Hepatocyte (in vitro differentiated cells): Measurements from ENCODE around the gene SDF2. TPM values are rescaled to one million over a fixed set of nuclear protein-coding genes. Genes with fewer than 3 reads are reported as not detected.

ENCODE experiments used
- DNase-seq: peaks from one replicate; pipeline ENCODE4 v3.0.0-alpha.2; 2016; ENCODE audit warnings: low spot score
- H2AFZ ChIP-seq: fragments of 200-600 bp; sonication (generic); 2 replicates; pipeline ENCODE4 v1.6.0; 2016; ENCODE audit warnings: antibody characterized with exemption, mild to moderate bottlenecking
- H3K27ac ChIP-seq: fragments of 200-600 bp; sonication (generic); 2 replicates; pipeline ENCODE4 v1.5.1; 2016; ENCODE audit warnings: mild to moderate bottlenecking
- H3K27me3 ChIP-seq: fragments of 200-600 bp; sonication (generic); 2 replicates; pipeline ENCODE4 v1.6.1; 2016
- H3K36me3 ChIP-seq: fragments of 200-600 bp; sonication (generic); replicated peaks from 2 replicates; pipeline ENCODE4 v1.5.1; 2016; ENCODE audit warnings: low read depth; ENCODE audit not compliant: insufficient read depth
- H3K4me1 ChIP-seq: fragments of 200-600 bp; sonication (generic); 2 replicates; pipeline ENCODE4 v1.5.1; 2016; ENCODE audit warnings: mild to moderate bottlenecking, moderate library complexity; ENCODE audit not compliant: insufficient read depth
- H3K4me2 ChIP-seq: fragments of 200-600 bp; sonication (generic); 2 replicates; pipeline ENCODE4 v1.6.0; 2016
- H3K4me3 ChIP-seq: fragments of 200-600 bp; sonication (generic); 2 replicates; pipeline ENCODE4 v1.5.1; 2016; ENCODE audit warnings: mild to moderate bottlenecking
- H3K79me2 ChIP-seq: fragments of 200-600 bp; sonication (generic); 2 replicates; pipeline ENCODE4 v1.6.0; 2017; ENCODE audit warnings: mild to moderate bottlenecking
- H3K9me2 ChIP-seq: fragments of 200-600 bp; sonication (generic); replicated peaks from 2 replicates; pipeline ENCODE4 v1.6.0; 2017; ENCODE audit warnings: mild to moderate bottlenecking; ENCODE audit not compliant: insufficient read depth
- H3K9me3 ChIP-seq: fragments of 200-600 bp; sonication (generic); 2 replicates; pipeline ENCODE4 v1.5.1; 2016; ENCODE audit warnings: low read depth, mild to moderate bottlenecking
- H4K20me1 ChIP-seq: fragments of 200-600 bp; sonication (generic); 2 replicates; pipeline ENCODE4 v1.6.0; 2016; ENCODE audit warnings: mild to moderate bottlenecking; ENCODE audit not compliant: insufficient read depth, poor library complexity, severe bottlenecking
- CTCF ChIP-seq: fragments of 200-600 bp; sonication (generic); IDR thresholded peaks from 2 replicates; pipeline ENCODE4 v1.5.1; 2016; ENCODE audit warnings: antibody characterized with exemption, mild to moderate bottlenecking; ENCODE audit not compliant: poor library complexity
- EZH2 ChIP-seq: fragments of 200-600 bp; sonication (generic); IDR thresholded peaks from 2 replicates; pipeline ENCODE4 v1.6.1; 2016; ENCODE audit warnings: antibody characterized with exemption, mild to moderate bottlenecking, borderline replicate concordance
- EZH2phosphoT487 ChIP-seq: fragments of 200-600 bp; sonication (generic); IDR thresholded peaks from one replicate; pipeline ENCODE4 v1.6.1; 2018; ENCODE audit warnings: antibody characterized with exemption, mild to moderate bottlenecking, low read depth, moderate library complexity; ENCODE audit not compliant: unreplicated experiment, severe bottlenecking
- WGBS: methylation state at CpG from one replicate; pipeline ENCODE4 v1.1.6; 2016; ENCODE audit warnings: low lambda C conversion rate; ENCODE audit errors: missing lambda C conversion rate; 5-methylcytosine and 5-hydroxymethylcytosine counted together
- polyA plus RNA-seq: library from polyadenylated mRNA; unstranded; fragments of >200 nt; fragmentation: Nextera tagmentation; extraction: Ambion mirVana; gene quantifications from 2 replicates; pipeline ENCODE4 v1.2.1, GENCODE V29; 2016
- total RNA-seq: library from RNA; depleted of rRNA; stranded (reverse); fragments of >200 nt; gene quantifications from 2 replicates; pipeline ENCODE4 v1.2.3, GENCODE V29; 2014

The SDF2 gene
- total and polyA plus RNA-seq, 2 experiments from 2014 or later: 78.6 to 148 TPM

- WGBS: 1% methylated on average over 44 of the region's 44 CpGs
These were observed 62.9 kb downstream of the SDF2 start, which contains the start of gene SPAG5 for GRCh38 chr17:28598799-28599310. SPAG5 (minus strand) TSS chr17:28599025; CDS start chr17:28598946, 79 bp downstream.

GRCh38 chr17:28598389-28598788, 63.3 kb downstream of the SDF2 start:
- Histone ChIP-seq H3K27ac (peak overlapping the region; percentile 8), H3K4me1 (no peaks in the 10 kb centered on the region), H4K20me1 (no peaks in the 10 kb centered on the region), H3K4me2 (peak overlapping the region; percentile 86), H3K4me3 (peak overlapping the region; percentile 25), H3K79me2 (peaks cover 21% of the 10 kb centered on the region), H3K9me3 (no peaks in the 10 kb centered on the region), H3K27me3 (no peaks in the 10 kb centered on the region), H2AFZ (peak overlapping the region; percentile 86), H3K9me2 (no peaks in the 10 kb centered on the region), H3K36me3 (no peaks in the 10 kb centered on the region)
- TF ChIP-seq CTCF: no peak
- no peak for TF ChIP-seq EZH2phosphoT487
- TF ChIP-seq EZH2: no peak
- DNase-seq: peak; percentile 23
- WGBS: 4% methylated on average over 17 of the region's 17 CpGs

More at GRCh38 chr17:28598799-28599310, 62.9 kb downstream of the SDF2 start, which contains the start of gene SPAG5:
- TF ChIP-seq CTCF (no peak), EZH2 (no peak), EZH2phosphoT487 (no peak)
- DNase-seq: peak; percentile 97
- no peaks in the 10 kb centered on the region for H4K20me1 ChIP-seq
- H3K27me3 ChIP-seq: no peaks in the 10 kb centered on the region
- no peaks in the 10 kb centered on the region for H3K36me3 ChIP-seq
- peak within 1 kb of the TSS; percentile 90 for H3K27ac ChIP-seq
- peak within 1 kb of the TSS; percentile 86 for H2AFZ ChIP-seq
- H3K9me2 ChIP-seq: no peaks in the 10 kb centered on the region
- no peaks in the 10 kb centered on the region for H3K4me1 ChIP-seq
- H3K4me3 ChIP-seq: peak within 1 kb of the TSS; percentile 37
- H3K79me2 ChIP-seq: peaks cover 21% of the 10 kb centered on the region
- H3K4me2 ChIP-seq: peak within 1 kb of the TSS; percentile 86
- no peaks in the 10 kb centered on the region for H3K9me3 ChIP-seq

Other genes starting within 250 kb of the SDF2 start
- 1.2 and 2.0 TPM in 2 replicates for gene SLC13A2, start 188.3 kb downstream of the SDF2 start, total RNA-seq
- gene SLC13A2, start 188.3 kb downstream of the SDF2 start, polyA plus RNA-seq: 1.1 and 2.0 TPM in 2 replicates
- not detected in 2 replicates for gene FOXN1, start 155.6 kb downstream of the SDF2 start, total RNA-seq
- 0.87 TPM in 1 of 2 replicates, not detected in the other for gene FOXN1, start 155.6 kb downstream of the SDF2 start, polyA plus RNA-seq
- 65.2 and 68.1 TPM in 2 replicates for gene UNC119, start 109.3 kb downstream of the SDF2 start, total RNA-seq
- gene UNC119, start 109.3 kb downstream of the SDF2 start, polyA plus RNA-seq: 85.5 and 87.6 TPM in 2 replicates
- 39.5 and 59.1 TPM in 2 replicates for gene PIGS, start 90.4 kb downstream of the SDF2 start, total RNA-seq
- gene PIGS, start 90.4 kb downstream of the SDF2 start, polyA plus RNA-seq: 65.4 and 78.2 TPM in 2 replicates
- 31.8 and 34.5 TPM in 2 replicates for gene ALDOC, start 85.0 kb downstream of the SDF2 start, total RNA-seq
- gene ALDOC, start 85.0 kb downstream of the SDF2 start, polyA plus RNA-seq: 14.9 and 16.2 TPM in 2 replicates
- gene SPAG5, start 62.9 kb downstream of the SDF2 start, total RNA-seq: 13.9 and 16.3 TPM in 2 replicates
- 17.9 and 19.2 TPM in 2 replicates for gene SPAG5, start 62.9 kb downstream of the SDF2 start, polyA plus RNA-seq
- gene RSKR, start 47.7 kb downstream of the SDF2 start, total RNA-seq: 4.6 and 5.3 TPM in 2 replicates
- gene RSKR, start 47.7 kb downstream of the SDF2 start, polyA plus RNA-seq: 1.6 and 2.2 TPM in 2 replicates
- gene BLTP2, start 16.7 kb downstream of the SDF2 start, total RNA-seq: 74.1 and 82.4 TPM in 2 replicates
- 38.3 and 40.1 TPM in 2 replicates for gene BLTP2, start 16.7 kb downstream of the SDF2 start, polyA plus RNA-seq
- gene SUPT6H, start 299 bp upstream of the SDF2 start, total RNA-seq: 48.8 and 50.8 TPM in 2 replicates
- gene SUPT6H, start 299 bp upstream of the SDF2 start, polyA plus RNA-seq: 32.6 and 34.3 TPM in 2 replicates
- 3.9 and 4.4 TPM in 2 replicates for gene PROCA1, start 50.0 kb upstream of the SDF2 start, total RNA-seq
- gene PROCA1, start 50.0 kb upstream of the SDF2 start, polyA plus RNA-seq: 1.1 and 1.8 TPM in 2 replicates
- 160 and 184 TPM in 2 replicates for gene RAB34, start 56.0 kb upstream of the SDF2 start, total RNA-seq
- 180 and 185 TPM in 2 replicates for gene RAB34, start 56.0 kb upstream of the SDF2 start, polyA plus RNA-seq
- 501 and 614 TPM in 2 replicates for gene RPL23A, start 58.1 kb upstream of the SDF2 start, total RNA-seq
- gene RPL23A, start 58.1 kb upstream of the SDF2 start, polyA plus RNA-seq: 1,050 and 1,115 TPM in 2 replicates
- gene TLCD1, start 64.3 kb upstream of the SDF2 start, total RNA-seq: 12.5 and 14.6 TPM in 2 replicates
- gene TLCD1, start 64.3 kb upstream of the SDF2 start, polyA plus RNA-seq: 23.4 and 26.6 TPM in 2 replicates
- gene NEK8, start 66.9 kb upstream of the SDF2 start, total RNA-seq: 3.3 and 5.5 TPM in 2 replicates
- gene NEK8, start 66.9 kb upstream of the SDF2 start, polyA plus RNA-seq: 8.1 and 9.7 TPM in 2 replicates
- gene TRAF4, start 82.1 kb upstream of the SDF2 start, total RNA-seq: 99.5 and 107 TPM in 2 replicates
- 66.2 and 81.4 TPM in 2 replicates for gene TRAF4, start 82.1 kb upstream of the SDF2 start, polyA plus RNA-seq
- gene FAM222B, start 180.9 kb upstream of the SDF2 start, total RNA-seq: 7.9 and 10.3 TPM in 2 replicates
- gene FAM222B, start 180.9 kb upstream of the SDF2 start, polyA plus RNA-seq: 28.5 and 36.0 TPM in 2 replicates
- gene ERAL1, start 193.1 kb upstream of the SDF2 start, total RNA-seq: 30.0 and 42.8 TPM in 2 replicates
- 56.2 and 77.1 TPM in 2 replicates for gene ERAL1, start 193.1 kb upstream of the SDF2 start, polyA plus RNA-seq
- gene FLOT2, start 235.8 kb upstream of the SDF2 start, total RNA-seq: 31.8 and 42.0 TPM in 2 replicates
- 56.4 and 64.0 TPM in 2 replicates for gene FLOT2, start 235.8 kb upstream of the SDF2 start, polyA plus RNA-seq
- 14.9 and 22.4 TPM in 2 replicates for gene DHRS13, start 241.2 kb upstream of the SDF2 start, total RNA-seq
- gene DHRS13, start 241.2 kb upstream of the SDF2 start, polyA plus RNA-seq: 10.8 and 15.4 TPM in 2 replicates